ENCODE results near the gene ATP2B3. TPM values are rescaled to one million over a fixed set of nuclear protein-coding genes. Genes with fewer than 3 reads are reported as not detected.

The ATP2B3 gene
- total and polyA plus RNA-seq, 2 donors (not counting 3 experiments of a cell fraction or from before 2014, with no cell fraction given), result 0.01 to 0.07 TPM

DNA sequence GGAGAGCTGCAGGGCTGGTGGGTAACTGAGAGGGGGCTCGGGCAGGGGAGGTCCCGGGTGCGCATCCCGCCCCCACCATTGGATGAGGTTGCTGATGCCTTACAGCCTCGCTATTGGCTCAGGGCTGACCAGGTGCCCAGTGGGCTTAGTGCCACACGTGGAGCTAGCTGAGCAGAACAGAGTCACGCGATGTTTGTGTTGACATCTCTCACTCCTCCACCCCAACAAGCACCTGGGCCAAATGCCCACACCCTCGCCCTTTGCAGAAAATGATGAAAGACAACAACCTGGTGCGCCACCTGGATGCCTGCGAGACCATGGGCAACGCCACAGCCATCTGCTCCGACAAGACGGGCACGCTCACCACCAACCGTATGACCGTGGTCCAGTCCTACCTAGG lies 31.8 kb downstream of the ATP2B3 start:
- no peak for DNase-seq (ENCODE audit: low read depth, low spot score)
- dilution Hi-C loops (cut with MboI; ENCODE audit: extremely low pct_ligation_motif_present, low sequenced_read_pairs), result no loop called here
- H4K20me1 ChIP-seq (replicated peaks; ENCODE audit: control insufficient read depth, extremely low read depth, insufficient read depth, low read length), result no peaks in the 10 kb centered on the region
- TF ChIP-seq EZH2 (IDR thresholded peaks at IDR 0.05; ENCODE audit: borderline replicate concordance, low read depth, low read length, severe bottlenecking), result no peak
- no peak for TF ChIP-seq POLR2AphosphoS5 (IDR thresholded peaks at IDR 0.05; ENCODE audit: insufficient read depth, low read depth, low read length)
- TF ChIP-seq MYC (IDR thresholded peaks at IDR 0.05; ENCODE audit: low read depth, low read length), result no peak
- TF ChIP-seq, protein P1, sequence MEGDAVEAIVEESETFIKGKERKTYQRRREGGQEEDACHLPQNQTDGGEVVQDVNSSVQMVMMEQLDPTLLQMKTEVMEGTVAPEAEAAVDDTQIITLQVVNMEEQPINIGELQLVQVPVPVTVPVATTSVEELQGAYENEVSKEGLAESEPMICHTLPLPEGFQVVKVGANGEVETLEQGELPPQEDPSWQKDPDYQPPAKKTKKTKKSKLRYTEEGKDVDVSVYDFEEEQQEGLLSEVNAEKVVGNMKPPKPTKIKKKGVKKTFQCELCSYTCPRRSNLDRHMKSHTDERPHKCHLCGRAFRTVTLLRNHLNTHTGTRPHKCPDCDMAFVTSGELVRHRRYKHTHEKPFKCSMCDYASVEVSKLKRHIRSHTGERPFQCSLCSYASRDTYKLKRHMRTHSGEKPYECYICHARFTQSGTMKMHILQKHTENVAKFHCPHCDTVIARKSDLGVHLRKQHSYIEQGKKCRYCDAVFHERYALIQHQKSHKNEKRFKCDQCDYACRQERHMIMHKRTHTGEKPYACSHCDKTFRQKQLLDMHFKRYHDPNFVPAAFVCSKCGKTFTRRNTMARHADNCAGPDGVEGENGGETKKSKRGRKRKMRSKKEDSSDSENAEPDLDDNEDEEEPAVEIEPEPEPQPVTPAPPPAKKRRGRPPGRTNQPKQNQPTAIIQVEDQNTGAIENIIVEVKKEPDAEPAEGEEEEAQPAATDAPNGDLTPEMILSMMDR (IDR thresholded peaks at IDR 0.05; ENCODE audit: extremely low read depth in 1 of 2, insufficient read depth in 1 of 2, low read depth in 1 of 2, low read length in 2 of 2), result no peak
- no peak for TF ChIP-seq GATA2 (IDR thresholded peaks at IDR 0.05; ENCODE audit: insufficient read depth, insufficient read length, low read depth, low read length)
- TF ChIP-seq, protein P2, sequence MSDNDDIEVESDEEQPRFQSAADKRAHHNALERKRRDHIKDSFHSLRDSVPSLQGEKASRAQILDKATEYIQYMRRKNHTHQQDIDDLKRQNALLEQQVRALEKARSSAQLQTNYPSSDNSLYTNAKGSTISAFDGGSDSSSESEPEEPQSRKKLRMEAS (IDR thresholded peaks at IDR 0.05; ENCODE audit: insufficient read depth, insufficient read length), result no peak
- no peak for TF ChIP-seq FOS (IDR thresholded peaks at IDR 0.05; ENCODE audit: borderline replicate concordance, insufficient read depth, low read length)
- TF ChIP-seq JUN (IDR thresholded peaks at IDR 0.05; ENCODE audit: borderline replicate concordance, insufficient read depth, insufficient read length, low read depth), result no peak
- no peak for TF ChIP-seq POLR2A (IDR thresholded peaks at IDR 0.05; ENCODE audit: low read depth, low read length)
- no peak overlapping the region for H3K4me2 ChIP-seq (ENCODE audit: insufficient read depth, low read length)
- no peak for FAIRE-seq
- no peaks in the 10 kb centered on the region for H3K4me1 ChIP-seq (ENCODE audit: control insufficient read depth, extremely low read depth, insufficient read depth, low read length)
- no peaks in the 10 kb centered on the region for H3K9me3 ChIP-seq (replicated peaks; ENCODE audit: control insufficient read depth, insufficient read depth, low read length)
- CTCF ChIA-PET, result interaction anchor here (2.3 to 9.1 kb wide), 2 partner anchors 10 to 119 kb away, joined by 5 to 89 read pairs; no protein-coding TSS in a partner anchor
- H3K36me3 ChIP-seq (ENCODE audit: control insufficient read depth in 2 of 2, extremely low read depth in 1 of 2, insufficient read depth in 2 of 2, low read length in 2 of 2), result no peaks in the 10 kb centered on the region
- POLR2A ChIA-PET, result no interaction called here
- H3K9ac ChIP-seq (replicated peaks; ENCODE audit: extremely low read depth, insufficient read depth, low read length), result no peak overlapping the region
- H3K79me2 ChIP-seq (ENCODE audit: control insufficient read depth, insufficient read depth, low read length), result no peaks in the 10 kb centered on the region
- no peak overlapping the region for H3K4me3 ChIP-seq (replicated peaks in 1 of 3; ENCODE audit: insufficient read depth in 1 of 3, low read depth in 1 of 3, low read length in 3 of 3)
- intact Hi-C loops (cut with micrococcal nuclease), result no loop called here
- no peaks in the 10 kb centered on the region for H3K27me3 ChIP-seq (ENCODE audit: control insufficient read depth in 2 of 2, insufficient read depth in 2 of 2, low read length in 2 of 2)
- no peak overlapping the region for H2AFZ ChIP-seq (ENCODE audit: low read depth, low read length)
- BruUV-seq (replicated peaks), result no TSS peak
- no peak overlapping the region for H3K27ac ChIP-seq (ENCODE audit: insufficient read depth, low read depth, low read length)
- H3K9me1 ChIP-seq (replicated peaks; ENCODE audit: control insufficient read depth, extremely low read depth, insufficient read depth, low read length), result no peaks in the 10 kb centered on the region
